K562 (cell line): ENCODE measurements around the gene PPFIA1. TPM values are rescaled to one million over a fixed set of nuclear protein-coding genes. Genes with fewer than 3 reads are reported as not detected.
A peak's percentile ranks its signal among the peaks of the same experiment; 100 is the strongest.

Experiments
- ATAC-seq: fragments of 200-7000 bp; cut with Tn5 transposase; 3 replicates; pipeline ENCODE4 v1.9.1; 2020; ENCODE audit warnings: moderate library complexity
- BruUV-seq: library from RNA; stranded (reverse); fragments of 400-500 nt; replicated peaks from 2 replicates; lab custom pipeline; 2021; lab: Mats Ljungman, UMichigan
- CTCF ChIA-PET: fragments of 300-600 bp; formaldehyde crosslinking; extraction: SDS; loops from one replicate; lab custom pipeline; 2021; ENCODE audit warnings: low intra/inter-chr PET ratio; lab: Yijun Ruan, JAX
- POLR2A ChIA-PET: fragments of 300-600, 350-650 bp; sonication (Branson Sonifier 250); formaldehyde crosslinking; extraction: SDS; loops from one replicate; lab custom pipeline; 2021; ENCODE audit warnings: antibody characterized with exemption, inconsistent platforms; lab: Yijun Ruan, JAX
- DNase-seq, 4 experiments: peaks; one replicate each; pipeline versions ENCODE4 v3.0.0 to v3.0.0-alpha.2; 2011 to 2018; ENCODE audit warnings: low spot score in 3 of 4, mixed read lengths in 3 of 4; ENCODE audit errors: extremely low read depth in 1 of 4
- FAIRE-seq: peaks from 2 replicates; lab custom pipeline; 2011; peaks lifted over from hg19 to GRCh38; lab: Jason Lieb, UNC
- H2AFZ ChIP-seq: 2 replicates; pipeline ENCODE4 v1.6.0; 2011; ENCODE audit warnings: low read depth, low read length, control low read depth, inconsistent platforms
- H3K27ac ChIP-seq: fragments of 200-600 bp; 3 replicates; pipeline ENCODE4 v1.8.0; 2011; ENCODE audit warnings: low read depth, mild to moderate bottlenecking, control low read depth, inconsistent platforms, low read length, moderate library complexity, mixed read lengths; ENCODE audit errors: extremely low read depth
- H3K27me3 ChIP-seq, 2 experiments: fragments of 300-600 bp in 1 of 2; 2 replicates in 1 of 2; 3 replicates in 1 of 2; pipeline versions ENCODE4 v1.6.0 to v1.8.0; 2011; ENCODE audit warnings: inconsistent platforms in 2 of 2, low read length in 2 of 2, mild to moderate bottlenecking in 1 of 2, mixed read lengths in 1 of 2, moderate library complexity in 1 of 2; ENCODE audit not compliant: control insufficient read depth in 2 of 2, insufficient read depth in 2 of 2
- H3K36me3 ChIP-seq: fragments of 300-600 bp; 3 replicates; pipeline ENCODE4 v1.8.0; 2011; ENCODE audit warnings: mild to moderate bottlenecking, low read length, inconsistent platforms; ENCODE audit not compliant: control insufficient read depth, insufficient read depth
- H3K4me1 ChIP-seq, 2 experiments: fragments of 200-600 bp in 1 of 2; replicated peaks in 1 of 2; 2 replicates in 1 of 2; 3 replicates in 1 of 2; pipeline versions ENCODE4 v1.5.1 to v1.8.0; 2011; ENCODE audit warnings: inconsistent platforms in 2 of 2, low read length in 2 of 2, mild to moderate bottlenecking in 1 of 2, mixed read lengths in 1 of 2, moderate library complexity in 1 of 2; ENCODE audit not compliant: control insufficient read depth in 2 of 2, insufficient read depth in 2 of 2
- H3K4me2 ChIP-seq: 2 replicates; pipeline ENCODE4 v1.6.1; 2011; ENCODE audit warnings: low read length, control low read depth, inconsistent platforms, mixed read lengths; ENCODE audit not compliant: insufficient read depth
- H3K4me3 ChIP-seq: fragments of 200-600 bp; sonication (generic), shearing (Covaris generic); 2 replicates; pipeline ENCODE4 v1.5.1; 2016; ENCODE audit warnings: control low read depth, inconsistent platforms
- H3K79me2 ChIP-seq: fragments of 200-600 bp; 3 replicates; pipeline ENCODE4 v1.8.0; 2011; ENCODE audit warnings: low read length, inconsistent platforms; ENCODE audit not compliant: control insufficient read depth, insufficient read depth
- H3K9ac ChIP-seq, 2 experiments: 2 replicates each; pipeline versions ENCODE4 v1.6.0 to v1.6.1; 2011; ENCODE audit warnings: low read depth in 2 of 2, low read length in 2 of 2, control low read depth in 1 of 2, inconsistent platforms in 1 of 2, mild to moderate bottlenecking in 1 of 2, mixed read lengths in 1 of 2; ENCODE audit not compliant: insufficient read depth in 1 of 2
- H3K9me1 ChIP-seq: one replicate; pipeline ENCODE4 v1.6.0; 2011; ENCODE audit warnings: inconsistent platforms, mild to moderate bottlenecking, low read length, moderate library complexity; ENCODE audit not compliant: control insufficient read depth, insufficient read depth
- H3K9me3 ChIP-seq: replicated peaks from 2 replicates; pipeline ENCODE4 v1.5.1; 2011; ENCODE audit warnings: low read depth, low read length, inconsistent platforms; ENCODE audit not compliant: control insufficient read depth, insufficient read depth
- H4K20me1 ChIP-seq: replicated peaks from 2 replicates; pipeline ENCODE4 v1.6.1; 2011; ENCODE audit warnings: low read length, inconsistent platforms, mixed read lengths; ENCODE audit not compliant: control insufficient read depth, insufficient read depth
- CLOCK ChIP-seq: fragments of 250-450 bp; sonication (Bioruptor Pico); IDR thresholded peaks from 2 replicates; pipeline ENCODE4 v1.4.0; 2020; ENCODE audit warnings: mild to moderate bottlenecking, moderate library complexity, borderline replicate concordance
- ELF2 ChIP-seq: fragments of 250-450 bp; sonication (Bioruptor Pico); IDR thresholded peaks from 2 replicates; pipeline ENCODE4 v1.5.0; 2021; ENCODE audit warnings: mild to moderate bottlenecking
- ZFX ChIP-seq: sonication (generic); formaldehyde crosslinking; IDR thresholded peaks from 2 replicates; pipeline ENCODE4 v1.8.0; 2022; ENCODE audit warnings: mild to moderate bottlenecking, missing genetic modification reagents, moderate library complexity
- ZNF146 ChIP-seq: IDR thresholded peaks from one replicate; pipeline ENCODE4 v1.6.1; 2018; ENCODE audit warnings: missing compliant biosample characterization; ENCODE audit not compliant: unreplicated experiment
- ZNF316 ChIP-seq: fragments of 450-650 bp; IDR thresholded peaks from 2 replicates; pipeline ENCODE4 v1.6.1; 2016
- ZNF518B ChIP-seq: fragments of 250-450 bp; sonication (Bioruptor Pico); IDR thresholded peaks from 2 replicates; pipeline ENCODE4 v1.5.0; 2021; ENCODE audit warnings: mild to moderate bottlenecking, moderate library complexity
- WGBS: fragments of 100-300 bp; shearing (Covaris generic); methylation state at CpG from one replicate; pipeline ENCODE4 v1.1.6; 2016; ENCODE audit warnings: low coverage, mixed read lengths; ENCODE audit not compliant: insufficient coverage; ENCODE audit errors: missing lambda C conversion rate; 5-methylcytosine and 5-hydroxymethylcytosine counted together
- in situ Hi-C: fragments of 300-500 bp; cut with MboI; formaldehyde crosslinking; loops from 4 replicates; pipeline ENCODE4 v1.15.0; 2018; ENCODE audit warnings: inconsistent platforms, mixed read lengths
- intact Hi-C: fragments of 100-400 bp; cut with micrococcal nuclease; formaldehyde crosslinking; loops from 2 replicates; pipeline ENCODE4 v1.14.2; 2022
- polyA plus RNA-seq, 8 experiments: library from polyadenylated mRNA; depleted of rRNA in 4 of 8; stranded (reverse) in 5 of 8; unstranded in 3 of 8; fragments of >200 nt; fragmentation: Nextera tagmentation in 2 of 8; fragmentation: Illumina TruSeq in 1 of 8; extraction: Ambion mirVana in 2 of 8; extraction: Trizol in 1 of 8; gene quantifications; 2 replicates each; pipeline versions ENCODE4 v1.2.1 to v1.2.3, GENCODE V29; 2011 to 2014; ENCODE audit warnings: inconsistent platforms in 1 of 8, missing spikeins in 1 of 8
- total RNA-seq, 7 experiments: library from RNA; depleted of rRNA in 6 of 7; stranded (reverse); fragments of >200 nt in 6 of 7; fragmentation: Illumina TruSeq in 2 of 7; extraction: Trizol in 2 of 7; gene quantifications; 2 replicates each; pipeline versions ENCODE4 v1.2.1 to v1.2.3, GENCODE V29; 2011 to 2021; ENCODE audit warnings: low replicate concordance in 1 of 7

PPFIA1 gene
- total and polyA plus RNA-seq, 9 of the 15 experiments (the other 6 are each of a cell fraction or from before 2014, with no cell fraction given): 9.9 to 41.5 (median 28.5) TPM

DNA sequence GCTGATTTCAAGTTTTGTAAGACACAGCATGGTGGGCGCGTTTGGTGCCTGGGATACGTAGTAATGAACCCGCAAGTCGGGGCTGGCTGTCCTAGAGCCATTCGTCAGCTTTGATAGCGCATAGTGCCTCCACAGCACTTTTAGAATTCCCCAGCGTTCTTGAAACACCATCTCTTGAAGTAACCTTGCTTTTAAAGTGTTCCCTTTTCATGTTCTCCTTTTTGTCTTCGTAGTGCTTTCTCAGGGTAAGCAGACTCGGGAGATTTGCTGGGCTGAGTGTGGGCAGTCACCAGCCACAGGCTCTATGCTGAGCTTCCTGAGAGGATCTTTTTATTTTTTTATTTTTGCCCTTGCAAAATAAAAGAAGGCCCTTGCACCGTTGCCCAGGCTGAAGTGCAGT lies 88.3 kb downstream of the PPFIA1 start (continued):
- TF ChIP-seq ZNF518B (CRISPR knock-in tag): no peak
- TF ChIP-seq, all 486 proteins: peak for 0

- H3K4me2 ChIP-seq: no peak overlapping the region
- no peaks in the 10 kb centered on the region; the same call in 1 of the 2 replicates for H3K9me3 ChIP-seq
- no peak overlapping the region for H3K9ac ChIP-seq
- intact Hi-C loops: no loop called here
- no peaks in the 10 kb centered on the region for H3K9me1 ChIP-seq
- ATAC-seq: no peak
- TF ChIP-seq ELF2: no peak
- peak; percentile 50 for TF ChIP-seq ZNF316
- no peak for TF ChIP-seq CLOCK (CRISPR knock-in tag)
- TF ChIP-seq ZFX (CRISPR knock-in tag): no peak
- no peak for TF ChIP-seq ZNF146
- TF ChIP-seq, all 486 proteins: peak for 1
- no peak for DNase-seq
- Histone ChIP-seq H4K20me1 (0 out of 2 replicates have a peak, but pooled peaks cover 3% of the 10 kb centered on the region), H3K36me3 (peaks cover 88% of the 10 kb centered on the region), H3K27ac (no peak overlapping the region), H3K4me1 (no peaks in the 10 kb centered on the region), H3K4me3 (no peak overlapping the region), H3K79me2 (no peaks in the 10 kb centered on the region), H3K27me3 (no peaks in the 10 kb centered on the region), H2AFZ (no peak overlapping the region)
- 89% methylated on average over 8 of the region's 8 CpGs for WGBS
- in situ Hi-C loops: no loop called here
- ChIA-PET CTCF (no interaction called here), POLR2A (no interaction called here)
- no peak for FAIRE-seq
- no TSS peak for BruUV-seq
These were observed 89.1 kb downstream of the PPFIA1 start for GRCh38 chr11:70359451-70360205.
